HG03520 (cell line): ENCODE results near the gene APOM.
A peak's percentile ranks its signal among the peaks of the same experiment; 100 is the strongest.

Experiments
- ATAC-seq: cut with Tn5 transposase; IDR thresholded peaks from one replicate; pipeline ENCODE4 v1.9.1; 2021; ENCODE audit warnings: mild to moderate bottlenecking, moderate library complexity; ENCODE audit not compliant: unreplicated experiment

The APOM gene

GRCh38 chr6:31630177-31630934 lies 25.3 kb upstream of the APOM start:
- ATAC-seq = no peak

GRCh38 chr6:31631209-31631608 lies 24.5 kb upstream of the APOM start:
- no peak for ATAC-seq

GRCh38 chr6:31631681-31632278 lies 23.9 kb upstream of the APOM start:
- no peak for ATAC-seq

- no peak for ATAC-seq
Measured at GRCh38 chr6:31632279-31632946, 23.3 kb upstream of the APOM start.

GRCh38 chr6:31633447-31633846 lies 22.2 kb upstream of the APOM start:
- no peak for ATAC-seq

- no peak for ATAC-seq
Measured at GRCh38 chr6:31634131-31634530, 21.6 kb upstream of the APOM start.

- ATAC-seq = no peak
Measured at GRCh38 chr6:31634969-31635575, 20.6 kb upstream of the APOM start.

- ATAC-seq = no peak
Measured at GRCh38 chr6:31636698-31637596, 18.7 kb upstream of the APOM start.

- no peak for ATAC-seq
Measured at GRCh38 chr6:31639043-31639442, 16.7 kb upstream of the APOM start.

GRCh38 chr6:31639449-31639861 lies 16.2 kb upstream of the APOM start:
- ATAC-seq = no peak

- no peak for ATAC-seq
Measured at GRCh38 chr6:31640612-31641011, 15.1 kb upstream of the APOM start.

- no peak for ATAC-seq
Measured at GRCh38 chr6:31641370-31641769, 14.3 kb upstream of the APOM start.

- no peak for ATAC-seq
Measured at GRCh38 chr6:31642798-31643570, 12.7 kb upstream of the APOM start.

- no peak for ATAC-seq
Measured at GRCh38 chr6:31643818-31644454, 11.8 kb upstream of the APOM start.

GRCh38 chr6:31645325-31645724 lies 10.4 kb upstream of the APOM start:
- ATAC-seq = no peak

- ATAC-seq = peak; percentile 20
Measured at GRCh38 chr6:31651602-31652191, 4.0 kb upstream of the APOM start.

GRCh38 chr6:31652925-31653724 lies 2.6 kb upstream of the APOM start:
- ATAC-seq = peak; percentile 44
